HepG2 (cell line): ENCODE data around the gene POLRMT. TPM values are rescaled to one million over a fixed set of nuclear protein-coding genes. Genes with fewer than 3 reads are reported as not detected.

ENCODE experiments used
- ETS1 ChIP-seq: sonication (generic); formaldehyde crosslinking; IDR thresholded peaks from 2 replicates; pipeline ENCODE4 v1.4.0; 2020; ENCODE audit warnings: missing genetic modification reagents
- HDAC2 ChIP-seq: sonication (generic); formaldehyde crosslinking; IDR thresholded peaks from 2 replicates; pipeline ENCODE4 v1.4.0; 2020; ENCODE audit warnings: missing genetic modification reagents
- HIVEP1 ChIP-seq: sonication (generic); formaldehyde crosslinking; IDR thresholded peaks from 2 replicates; pipeline ENCODE4 v1.4.0; 2020; ENCODE audit warnings: mild to moderate bottlenecking, missing genetic modification reagents
- ISL2 ChIP-seq: sonication (generic); formaldehyde crosslinking; IDR thresholded peaks from 2 replicates; pipeline ENCODE4 v1.5.0; 2020; ENCODE audit warnings: missing genetic modification reagents
- LCORL ChIP-seq, 2 experiments: fragments of 450-650 bp in 1 of 2; sonication (generic) in 1 of 2; formaldehyde crosslinking in 1 of 2; IDR thresholded peaks; 2 replicates each; pipeline versions ENCODE4 v1.5.0 to v1.6.1; 2017 to 2020; ENCODE audit warnings: antibody characterized with exemption in 1 of 2, missing genetic modification reagents in 1 of 2
- SAP130 ChIP-seq: IDR thresholded peaks from 2 replicates; pipeline ENCODE4 v1.6.1; 2016; ENCODE audit warnings: low read depth
- SOX6 ChIP-seq, 2 experiments: fragments of 450-650 bp in 1 of 2; sonication (generic) in 1 of 2; formaldehyde crosslinking in 1 of 2; IDR thresholded peaks; 2 replicates each; pipeline versions ENCODE4 v1.4.0 to v1.6.1; 2017 to 2020; ENCODE audit warnings: antibody characterized with exemption in 1 of 2, mild to moderate bottlenecking in 1 of 2, missing genetic modification reagents in 1 of 2
- SSRP1 ChIP-seq: IDR thresholded peaks from 2 replicates; pipeline ENCODE4 v1.6.1; 2016; ENCODE audit warnings: control low read depth
- ZBTB7B ChIP-seq: sonication (generic); formaldehyde crosslinking; IDR thresholded peaks from 2 replicates; pipeline ENCODE4 v1.4.0; 2020; ENCODE audit warnings: missing genetic modification reagents
- ZNF33B ChIP-seq: sonication (generic); formaldehyde crosslinking; IDR thresholded peaks from 2 replicates; pipeline ENCODE4 v1.5.1; 2020; ENCODE audit warnings: mild to moderate bottlenecking, missing genetic modification reagents
- ZNF652 ChIP-seq: IDR thresholded peaks from 2 replicates; pipeline ENCODE4 v1.6.1; 2016; ENCODE audit warnings: low read depth, borderline replicate concordance
- ZNF740 ChIP-seq: sonication (generic); formaldehyde crosslinking; IDR thresholded peaks from 2 replicates; pipeline ENCODE4 v1.4.0; 2020; ENCODE audit warnings: missing genetic modification reagents
- polyA plus RNA-seq, 8 experiments: library from polyadenylated mRNA; depleted of rRNA in 3 of 8; stranded (reverse) in 7 of 8; unstranded in 1 of 8; fragments of >200 nt; fragmentation: Illumina TruSeq in 4 of 8; extraction: Trizol in 4 of 8; gene quantifications; 2 replicates each; pipeline versions ENCODE4 v1.2.1 to v1.2.3, GENCODE V29; 2011 to 2016; ENCODE audit warnings: low read depth in 4 of 8, missing spikeins in 1 of 8, mixed read lengths in 1 of 8; ENCODE audit not compliant: insufficient read depth in 1 of 8
- total RNA-seq, 5 experiments: library from RNA; depleted of rRNA; stranded (reverse); fragments of >200 nt; fragmentation: Illumina TruSeq; extraction: Trizol; gene quantifications; 2 replicates each; pipeline ENCODE4 v1.2.3, GENCODE V29; 2016; ENCODE audit warnings: low read depth in 1 of 5
- TF ChIP-seq, protein P1 (sequence below): sonication (generic); formaldehyde crosslinking; IDR thresholded peaks from 2 replicates; pipeline ENCODE4 v1.8.0; 2022; ENCODE audit warnings: missing genetic modification reagents, mild to moderate bottlenecking, moderate library complexity, borderline replicate concordance
- TF ChIP-seq, protein P2 (sequence below): sonication (generic); formaldehyde crosslinking; IDR thresholded peaks from 2 replicates; pipeline ENCODE4 v1.4.0; 2020; ENCODE audit warnings: missing genetic modification reagents; ENCODE audit errors: not compliant biosample characterization
- TF ChIP-seq, protein P3 (sequence below): sonication (generic); formaldehyde crosslinking; conservative IDR thresholded peaks from 2 replicates; pipeline ENCODE4 v1.4.0; 2020; ENCODE audit warnings: mild to moderate bottlenecking, missing genetic modification reagents, moderate library complexity

POLRMT gene
- total and polyA plus RNA-seq, 2 of the 13 experiments (the other 11 are each of a cell fraction or from before 2014, with no cell fraction given): 78.0 to 101 TPM

GRCh38 chr19:674282-675151, 41.2 kb upstream of the POLRMT start (continued):
- TF ChIP-seq ETS1 (CRISPR knock-in tag) (no peak), SSRP1 (CRISPR knock-in tag) (no peak), ISL2 (no peak), SAP130 (CRISPR knock-in tag) (peak; percentile 24; the same call in 1 of the 2 replicates), ZBTB7B (peak; percentile 49; the same call in 1 of the 2 replicates), LCORL (IDR thresholded peaks at IDR 0.05) (no peak), LCORL (CRISPR knock-in tag; IDR thresholded peaks at IDR 0.05) (peak; percentile 22; the same call in 1 of the 2 replicates), HIVEP1 (0 out of 2 replicates have a peak, but pooled peaks have one; percentile 36), ZNF652 (CRISPR knock-in tag) (no peak), ZNF740 (no peak), HDAC2 (CRISPR knock-in tag) (peak; percentile 56; the same call in 1 of the 2 replicates), SOX6 (IDR thresholded peaks at IDR 0.05) (no peak), SOX6 (CRISPR knock-in tag; IDR thresholded peaks at IDR 0.05) (peak; percentile 44; the same call in 1 of the 2 replicates), ZNF33B (CRISPR knock-in tag) (no peak)
- TF ChIP-seq, protein P1, sequence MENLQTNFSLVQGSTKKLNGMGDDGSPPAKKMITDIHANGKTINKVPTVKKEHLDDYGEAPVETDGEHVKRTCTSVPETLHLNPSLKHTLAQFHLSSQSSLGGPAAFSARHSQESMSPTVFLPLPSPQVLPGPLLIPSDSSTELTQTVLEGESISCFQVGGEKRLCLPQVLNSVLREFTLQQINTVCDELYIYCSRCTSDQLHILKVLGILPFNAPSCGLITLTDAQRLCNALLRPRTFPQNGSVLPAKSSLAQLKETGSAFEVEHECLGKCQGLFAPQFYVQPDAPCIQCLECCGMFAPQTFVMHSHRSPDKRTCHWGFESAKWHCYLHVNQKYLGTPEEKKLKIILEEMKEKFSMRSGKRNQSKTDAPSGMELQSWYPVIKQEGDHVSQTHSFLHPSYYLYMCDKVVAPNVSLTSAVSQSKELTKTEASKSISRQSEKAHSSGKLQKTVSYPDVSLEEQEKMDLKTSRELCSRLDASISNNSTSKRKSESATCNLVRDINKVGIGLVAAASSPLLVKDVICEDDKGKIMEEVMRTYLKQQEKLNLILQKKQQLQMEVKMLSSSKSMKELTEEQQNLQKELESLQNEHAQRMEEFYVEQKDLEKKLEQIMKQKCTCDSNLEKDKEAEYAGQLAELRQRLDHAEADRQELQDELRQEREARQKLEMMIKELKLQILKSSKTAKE (CRISPR knock-in tag): peak; percentile 92
- TF ChIP-seq, protein P2, sequence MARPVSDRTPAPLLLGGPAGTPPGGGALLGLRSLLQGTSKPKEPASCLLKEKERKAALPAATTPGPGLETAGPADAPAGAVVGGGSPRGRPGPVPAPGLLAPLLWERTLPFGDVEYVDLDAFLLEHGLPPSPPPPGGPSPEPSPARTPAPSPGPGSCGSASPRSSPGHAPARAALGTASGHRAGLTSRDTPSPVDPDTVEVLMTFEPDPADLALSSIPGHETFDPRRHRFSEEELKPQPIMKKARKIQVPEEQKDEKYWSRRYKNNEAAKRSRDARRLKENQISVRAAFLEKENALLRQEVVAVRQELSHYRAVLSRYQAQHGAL (CRISPR knock-in tag): no peak
- TF ChIP-seq, protein P3, sequence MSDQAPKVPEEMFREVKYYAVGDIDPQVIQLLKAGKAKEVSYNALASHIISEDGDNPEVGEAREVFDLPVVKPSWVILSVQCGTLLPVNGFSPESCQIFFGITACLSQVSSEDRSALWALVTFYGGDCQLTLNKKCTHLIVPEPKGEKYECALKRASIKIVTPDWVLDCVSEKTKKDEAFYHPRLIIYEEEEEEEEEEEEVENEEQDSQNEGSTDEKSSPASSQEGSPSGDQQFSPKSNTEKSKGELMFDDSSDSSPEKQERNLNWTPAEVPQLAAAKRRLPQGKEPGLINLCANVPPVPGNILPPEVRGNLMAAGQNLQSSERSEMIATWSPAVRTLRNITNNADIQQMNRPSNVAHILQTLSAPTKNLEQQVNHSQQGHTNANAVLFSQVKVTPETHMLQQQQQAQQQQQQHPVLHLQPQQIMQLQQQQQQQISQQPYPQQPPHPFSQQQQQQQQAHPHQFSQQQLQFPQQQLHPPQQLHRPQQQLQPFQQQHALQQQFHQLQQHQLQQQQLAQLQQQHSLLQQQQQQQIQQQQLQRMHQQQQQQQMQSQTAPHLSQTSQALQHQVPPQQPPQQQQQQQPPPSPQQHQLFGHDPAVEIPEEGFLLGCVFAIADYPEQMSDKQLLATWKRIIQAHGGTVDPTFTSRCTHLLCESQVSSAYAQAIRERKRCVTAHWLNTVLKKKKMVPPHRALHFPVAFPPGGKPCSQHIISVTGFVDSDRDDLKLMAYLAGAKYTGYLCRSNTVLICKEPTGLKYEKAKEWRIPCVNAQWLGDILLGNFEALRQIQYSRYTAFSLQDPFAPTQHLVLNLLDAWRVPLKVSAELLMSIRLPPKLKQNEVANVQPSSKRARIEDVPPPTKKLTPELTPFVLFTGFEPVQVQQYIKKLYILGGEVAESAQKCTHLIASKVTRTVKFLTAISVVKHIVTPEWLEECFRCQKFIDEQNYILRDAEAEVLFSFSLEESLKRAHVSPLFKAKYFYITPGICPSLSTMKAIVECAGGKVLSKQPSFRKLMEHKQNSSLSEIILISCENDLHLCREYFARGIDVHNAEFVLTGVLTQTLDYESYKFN (CRISPR knock-in tag): peak; percentile 29; the same call in 1 of the 2 replicates
